Measurements from ENCODE around the gene SEPTIN6.
A peak's percentile ranks its signal among the peaks of the same experiment; 100 is the strongest.

The SEPTIN6 gene

DNA sequence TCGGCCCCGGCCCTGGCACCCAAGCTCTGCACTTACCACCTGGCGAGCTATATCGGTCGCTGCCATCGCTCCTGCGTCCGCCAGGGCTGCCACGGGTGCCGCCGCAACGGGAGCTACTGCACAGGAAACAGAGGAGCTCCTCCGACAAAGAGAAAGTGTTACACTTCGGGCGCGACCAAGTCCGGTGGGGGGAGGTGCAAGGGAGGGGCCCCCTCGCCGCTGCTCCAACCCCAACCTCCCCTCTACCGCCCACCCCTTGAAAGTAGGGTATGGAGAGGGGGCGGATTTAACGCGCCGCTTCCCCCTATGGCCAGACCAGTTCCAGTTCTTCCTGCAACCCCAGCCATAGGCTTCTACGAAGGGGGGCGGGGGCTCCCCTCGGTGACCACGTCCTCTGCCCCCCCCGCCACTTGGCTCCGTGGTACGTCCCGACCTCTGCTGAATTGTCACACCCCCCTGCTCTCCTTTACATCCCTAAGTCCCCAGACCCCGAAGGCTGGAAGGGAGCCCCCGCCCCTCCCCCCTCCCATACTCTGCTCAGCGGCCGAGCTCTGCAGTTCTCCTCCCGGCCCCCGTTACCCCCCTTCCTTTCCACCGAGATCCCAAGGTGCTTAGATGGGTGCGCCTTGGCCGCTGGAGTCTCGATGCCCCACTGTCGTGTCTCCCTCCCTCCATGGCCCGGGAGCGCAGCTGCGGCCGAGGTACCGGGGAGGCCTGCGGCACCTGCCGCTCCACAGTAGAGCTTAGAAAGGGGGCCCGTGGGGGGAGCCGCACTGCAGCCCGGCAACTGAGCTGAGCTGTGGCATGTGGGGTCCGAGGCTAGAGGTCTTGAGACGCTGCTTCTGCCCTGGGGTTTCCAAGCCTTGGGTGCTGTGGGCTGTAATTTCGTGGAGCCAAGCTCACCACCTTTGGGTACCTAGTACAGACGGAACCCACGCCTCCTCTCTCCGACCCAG is at the start of gene SEPTIN6:
Gene SEPTIN6, minus strand, starts transcription at position 129 of the 956 bp plus-strand sequence. Its CDS starts 63 bp downstream, at position 66.
- DNase-seq (ENCODE audit: low read depth in 1 of 2, low spot score in 1 of 2), result peak; percentile 29 to 75
- in situ Hi-C loops (cut with HindIII; ENCODE audit: low pct_unique_long_range_greater_than_20kb, low sequenced_read_pairs), result no loop called here

DNA sequence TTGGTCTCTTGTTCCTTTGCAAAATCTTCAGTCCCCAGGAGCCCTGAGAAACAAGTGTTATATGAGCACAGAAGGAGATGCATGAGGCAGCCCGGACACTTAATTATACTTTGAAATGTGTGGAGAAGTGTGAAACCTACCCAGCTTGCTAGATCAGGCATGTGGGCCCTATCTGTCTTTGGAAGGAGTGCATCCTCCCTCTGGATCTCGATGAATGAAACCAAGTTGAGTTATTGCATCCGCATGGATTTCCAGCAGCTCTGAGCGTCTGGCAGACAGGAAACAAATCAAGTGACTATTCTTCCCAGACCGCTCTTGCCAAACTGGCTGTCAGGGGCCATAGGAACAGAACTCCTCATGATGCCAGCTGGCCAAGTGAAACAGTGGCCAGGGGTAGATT is 45.8 kb upstream of the SEPTIN6 start:
- no peak for DNase-seq (ENCODE audit: low read depth in 1 of 2, low spot score in 1 of 2)
- in situ Hi-C loops (cut with HindIII; ENCODE audit: low pct_unique_long_range_greater_than_20kb, low sequenced_read_pairs), result no loop called here

More for the DNA sequence above, at the start of gene SEPTIN6:
- TF ChIP-seq JUND (IDR thresholded peaks at IDR 0.05; ENCODE audit: low read depth), result no peak

DNA sequence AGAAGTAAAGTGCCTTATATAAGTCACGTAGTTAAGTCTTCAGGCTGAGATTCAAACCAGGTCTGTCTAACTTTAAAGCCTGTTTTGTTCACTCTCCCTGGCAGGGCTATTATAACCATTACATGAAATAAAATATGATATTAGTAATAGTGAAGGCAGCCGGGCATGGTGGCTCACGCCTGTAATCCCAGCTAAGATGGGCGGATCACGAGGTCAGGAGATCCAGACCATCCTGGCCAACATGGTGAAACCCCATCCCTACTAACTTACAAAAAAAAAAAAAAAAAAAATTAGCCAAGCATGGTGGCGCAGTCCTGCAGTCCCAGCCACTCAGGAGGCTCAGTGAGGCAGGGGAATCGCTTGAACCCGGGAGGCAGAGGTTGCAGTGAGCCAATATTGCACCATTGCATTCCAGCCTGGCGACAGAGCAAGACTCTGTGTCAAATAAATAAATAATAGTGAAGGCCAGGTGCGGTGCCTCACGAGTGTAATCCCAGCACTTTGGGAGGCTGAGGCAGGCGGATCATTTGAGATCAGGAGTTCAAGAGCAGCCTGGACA is 43.3 kb upstream of the SEPTIN6 start:
- DNase-seq (ENCODE audit: low read depth in 1 of 2, low spot score in 1 of 2), result no peak
- no peak for TF ChIP-seq JUND (IDR thresholded peaks at IDR 0.05; ENCODE audit: low read depth)
- in situ Hi-C loops (cut with HindIII; ENCODE audit: low pct_unique_long_range_greater_than_20kb, low sequenced_read_pairs), result no loop called here

More for the DNA sequence above, 45.8 kb upstream of the SEPTIN6 start:
- TF ChIP-seq JUND (IDR thresholded peaks at IDR 0.05; ENCODE audit: low read depth), result no peak

DNA sequence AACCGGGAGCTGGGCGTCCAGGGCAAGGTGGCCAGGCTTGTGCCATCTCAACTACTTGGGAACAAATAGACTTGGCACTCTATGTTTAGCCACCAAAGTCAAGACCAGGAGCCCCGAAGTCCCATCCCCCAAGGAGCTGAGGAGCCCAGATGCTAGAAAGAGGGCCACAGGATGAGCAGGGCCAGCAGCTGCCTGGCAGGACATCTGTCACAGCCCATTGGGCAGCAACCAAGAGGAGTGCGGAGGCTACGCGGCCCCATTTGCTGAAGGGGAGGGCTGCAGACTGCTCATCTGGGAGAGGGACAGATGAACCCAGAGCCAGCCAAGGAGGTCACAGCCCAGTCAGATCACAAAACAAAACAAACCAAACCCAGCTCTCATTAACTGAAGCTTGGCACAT is 42.5 kb upstream of the SEPTIN6 start:
- in situ Hi-C loops (cut with HindIII; ENCODE audit: low pct_unique_long_range_greater_than_20kb, low sequenced_read_pairs), result no loop called here
- no peak for TF ChIP-seq JUND (IDR thresholded peaks at IDR 0.05; ENCODE audit: low read depth)
- DNase-seq (ENCODE audit: low read depth in 1 of 2, low spot score in 1 of 2), result no peak

DNA sequence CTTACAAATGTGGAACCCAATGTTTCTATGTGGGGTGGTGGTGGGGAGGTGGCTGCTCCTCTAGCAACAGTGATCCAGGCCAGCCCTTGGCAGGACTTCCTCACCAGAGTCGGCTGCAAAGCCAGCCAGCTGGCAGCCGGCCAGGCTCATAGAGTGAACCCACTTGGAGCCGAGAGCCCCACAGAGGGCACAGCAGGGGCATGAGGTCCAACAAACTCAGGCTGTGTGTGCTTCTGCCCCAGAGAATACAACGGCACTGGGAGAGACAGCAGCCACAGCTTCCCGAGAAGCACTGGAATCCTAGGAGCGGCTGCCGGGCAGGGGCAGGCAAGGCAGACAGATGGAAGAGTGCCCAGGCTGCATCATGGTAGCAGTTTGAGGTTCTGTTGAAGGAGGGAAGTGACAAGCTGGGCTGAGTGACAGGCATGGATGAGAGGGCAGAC is 42.0 kb upstream of the SEPTIN6 start:
- no peak for TF ChIP-seq JUND (IDR thresholded peaks at IDR 0.05; ENCODE audit: low read depth)
- no peak for DNase-seq (ENCODE audit: low read depth in 1 of 2, low spot score in 1 of 2)
- in situ Hi-C loops (cut with HindIII; ENCODE audit: low pct_unique_long_range_greater_than_20kb, low sequenced_read_pairs), result no loop called here

DNA sequence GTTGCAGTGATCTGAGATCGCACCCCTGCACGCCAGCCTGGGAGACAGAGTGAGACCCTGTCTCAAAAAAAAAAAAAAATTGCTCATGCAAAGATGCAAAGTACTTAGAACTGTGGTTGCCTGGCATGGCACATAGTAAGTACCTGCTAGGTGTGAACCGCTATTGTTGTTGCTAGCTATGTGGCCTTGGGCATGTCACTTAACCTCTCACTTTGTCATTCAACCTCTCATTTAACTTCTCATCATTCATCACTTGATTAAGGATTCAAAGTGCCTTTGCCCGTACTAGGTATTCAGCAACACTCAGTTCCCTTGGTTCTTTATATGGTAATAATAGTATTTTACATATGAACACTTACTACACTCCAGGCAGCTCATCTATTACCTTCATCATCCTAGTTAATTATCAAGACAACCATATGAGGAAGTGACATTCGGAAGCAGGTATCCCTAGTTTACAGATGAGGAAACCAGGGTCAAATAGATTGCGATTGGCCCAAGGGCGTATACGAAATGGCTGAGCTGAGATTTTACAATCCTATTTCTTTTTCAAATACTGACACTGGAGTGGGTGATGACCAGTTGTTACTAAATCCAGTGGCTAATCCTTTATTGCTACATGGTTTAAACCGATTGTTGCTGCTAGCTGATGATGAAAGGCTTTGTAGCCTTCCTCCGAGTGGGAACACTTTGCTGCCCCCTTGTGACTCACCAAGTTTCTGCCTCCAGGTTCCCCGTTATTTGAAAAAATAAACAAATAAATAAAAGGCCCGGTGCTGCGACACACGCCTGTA is 36.6 kb upstream of the SEPTIN6 start:
- no peak for TF ChIP-seq JUND (IDR thresholded peaks at IDR 0.05; ENCODE audit: low read depth)
- in situ Hi-C loops (cut with HindIII; ENCODE audit: low pct_unique_long_range_greater_than_20kb, low sequenced_read_pairs), result no loop called here
- peak in 1 of 2 experiments; percentile 49 for DNase-seq (ENCODE audit: low read depth in 1 of 2, low spot score in 1 of 2)

DNA sequence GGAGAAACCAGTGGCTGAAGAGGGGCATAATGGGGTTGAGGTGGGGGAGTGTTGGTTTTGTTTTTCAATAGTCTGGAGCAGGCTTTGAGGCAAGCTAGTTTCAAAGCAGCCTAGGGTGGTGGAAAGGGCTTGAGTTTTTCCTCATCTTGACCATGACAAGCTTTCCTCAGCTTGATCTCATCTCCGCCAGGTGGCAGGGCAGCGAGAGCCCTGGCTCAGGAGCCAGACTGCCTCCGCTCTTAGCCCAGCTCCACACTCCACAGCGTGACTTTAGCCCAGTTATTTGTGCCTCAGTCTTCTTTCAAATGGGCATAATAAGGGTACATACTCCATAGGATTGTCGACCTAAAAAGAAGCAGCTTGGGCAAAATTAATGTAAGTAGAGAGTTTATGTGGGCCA is 35.5 kb upstream of the SEPTIN6 start:
- TF ChIP-seq JUND (IDR thresholded peaks at IDR 0.05; ENCODE audit: low read depth), result no peak
- DNase-seq (ENCODE audit: low read depth in 1 of 2, low spot score in 1 of 2), result peak in 1 of 2 experiments; percentile 53
- in situ Hi-C loops (cut with HindIII; ENCODE audit: low pct_unique_long_range_greater_than_20kb, low sequenced_read_pairs), result no loop called here

DNA sequence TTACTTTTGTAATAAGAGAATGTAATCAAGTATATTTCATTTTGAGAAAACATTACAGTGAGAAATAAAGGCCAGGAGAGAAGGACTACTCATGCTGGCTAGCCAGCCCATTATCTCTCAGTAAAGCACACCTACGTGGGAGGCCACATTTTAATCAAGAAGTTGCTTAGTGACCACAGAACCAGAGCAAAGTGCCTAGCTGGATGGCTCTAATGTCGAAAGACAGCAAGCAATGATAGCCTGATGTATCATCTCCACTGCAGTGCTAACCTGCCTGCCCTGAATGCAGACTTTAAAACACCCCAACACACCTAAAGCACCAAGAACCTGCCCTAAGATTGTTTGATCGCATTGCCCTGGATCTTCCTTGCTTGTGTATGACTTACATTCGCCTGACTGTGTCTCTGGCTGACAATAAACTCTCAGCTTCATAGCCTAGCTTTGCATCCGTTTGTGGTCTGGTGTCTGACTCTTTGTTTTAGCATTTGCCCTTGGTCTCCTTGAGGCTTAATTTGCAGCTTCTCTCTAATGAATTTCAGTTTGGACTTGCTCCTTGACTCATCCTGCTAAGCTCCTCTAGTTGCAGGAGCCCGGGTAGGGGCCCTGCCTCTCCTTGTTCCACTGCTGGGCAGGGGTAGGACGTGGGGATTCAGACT is 34.1 kb upstream of the SEPTIN6 start:
- in situ Hi-C loops (cut with HindIII; ENCODE audit: low pct_unique_long_range_greater_than_20kb, low sequenced_read_pairs), result no loop called here
- DNase-seq (ENCODE audit: low read depth in 1 of 2, low spot score in 1 of 2), result no peak
- TF ChIP-seq JUND (IDR thresholded peaks at IDR 0.05; ENCODE audit: low read depth), result no peak

DNA sequence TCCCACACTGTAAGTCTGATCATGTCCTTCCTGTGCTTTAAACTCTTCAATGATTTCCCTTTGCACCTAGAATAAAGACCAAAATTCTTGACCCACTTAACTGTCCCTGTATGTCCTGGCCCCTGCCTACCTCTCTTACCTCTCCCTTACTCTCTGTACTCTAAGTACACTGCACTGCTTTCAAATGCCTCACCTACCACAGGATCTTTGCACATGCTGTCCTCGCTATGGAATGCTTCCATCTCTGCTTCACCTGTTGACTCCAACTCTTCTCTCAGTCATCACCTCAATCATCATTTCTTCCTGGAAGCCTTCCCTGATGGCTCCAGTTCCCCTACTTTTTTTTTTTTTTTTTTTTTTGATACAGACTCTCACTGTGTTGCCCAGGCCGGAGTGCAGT is 29.0 kb upstream of the SEPTIN6 start:
- TF ChIP-seq JUND (IDR thresholded peaks at IDR 0.05; ENCODE audit: low read depth), result no peak
- in situ Hi-C loops (cut with HindIII; ENCODE audit: low pct_unique_long_range_greater_than_20kb, low sequenced_read_pairs), result no loop called here
- DNase-seq (ENCODE audit: low read depth in 1 of 2, low spot score in 1 of 2), result no peak

DNA sequence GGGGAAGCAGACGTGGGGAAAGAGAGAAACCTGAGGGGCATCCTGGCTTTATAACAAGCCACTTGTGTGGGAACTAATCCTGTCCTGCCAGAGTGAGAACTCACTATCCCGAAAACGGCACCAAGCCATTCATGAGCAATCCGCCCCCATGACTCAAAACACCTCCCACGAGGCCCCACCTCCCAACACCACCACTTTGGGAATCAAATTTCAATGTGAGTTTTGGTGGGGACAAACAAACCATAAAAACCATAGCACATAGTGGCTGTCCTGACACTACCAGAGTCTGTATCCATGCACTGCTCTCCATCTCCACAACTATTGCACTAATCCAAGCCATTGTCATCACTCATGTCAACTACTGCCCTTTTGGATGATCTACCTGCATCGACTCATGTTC is 28.5 kb upstream of the SEPTIN6 start:
- no peak for DNase-seq (ENCODE audit: low read depth in 1 of 2, low spot score in 1 of 2)
- in situ Hi-C loops (cut with HindIII; ENCODE audit: low pct_unique_long_range_greater_than_20kb, low sequenced_read_pairs), result no loop called here
- no peak for TF ChIP-seq JUND (IDR thresholded peaks at IDR 0.05; ENCODE audit: low read depth)

DNA sequence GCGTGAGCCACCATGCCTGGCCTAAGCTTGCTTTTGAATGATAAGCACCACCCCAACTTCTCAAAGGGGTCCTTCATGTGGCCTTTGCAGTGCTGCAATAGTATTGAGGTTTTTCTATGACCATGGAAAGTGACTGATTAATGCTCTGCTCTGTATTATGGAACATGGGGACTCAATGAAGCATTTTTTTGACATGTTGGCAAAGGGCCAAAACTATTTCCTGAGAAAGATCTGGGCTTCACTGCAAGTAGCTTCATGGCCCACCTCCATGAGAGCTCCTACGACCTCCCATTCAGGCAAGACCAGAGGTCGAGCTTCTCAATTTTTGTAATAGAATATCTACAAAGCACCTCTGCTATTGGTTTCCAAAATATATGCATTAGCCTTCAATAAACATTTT is 16.7 kb upstream of the SEPTIN6 start:
- in situ Hi-C loops (cut with HindIII; ENCODE audit: low pct_unique_long_range_greater_than_20kb, low sequenced_read_pairs), result no loop called here
- no peak for TF ChIP-seq JUND (IDR thresholded peaks at IDR 0.05; ENCODE audit: low read depth)
- no peak for DNase-seq (ENCODE audit: low read depth in 1 of 2, low spot score in 1 of 2)

DNA sequence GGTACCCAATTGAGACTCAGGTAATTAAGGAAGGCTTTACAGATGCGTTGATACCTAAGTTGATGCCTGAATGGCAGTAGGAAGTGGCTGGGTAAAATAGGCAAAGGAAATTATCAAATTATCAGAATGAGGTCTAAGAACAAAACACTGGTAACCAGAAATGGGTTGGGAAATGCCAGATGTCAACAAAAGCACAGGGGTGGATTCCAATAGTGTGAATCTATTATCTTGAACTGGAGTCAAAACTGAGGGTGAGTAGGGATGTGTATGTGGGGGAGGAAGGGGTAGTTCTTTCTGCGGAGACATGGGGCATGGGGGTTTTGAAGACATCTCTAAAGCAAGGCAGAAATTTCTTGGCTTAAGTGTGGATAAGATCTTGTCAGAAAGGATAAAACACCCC is 16.0 kb upstream of the SEPTIN6 start:
- DNase-seq (ENCODE audit: low read depth in 1 of 2, low spot score in 1 of 2), result no peak
- in situ Hi-C loops (cut with HindIII; ENCODE audit: low pct_unique_long_range_greater_than_20kb, low sequenced_read_pairs), result no loop called here
- no peak for TF ChIP-seq JUND (IDR thresholded peaks at IDR 0.05; ENCODE audit: low read depth)

All from T47D (cell line).